Liver (tissue), 9 donors: ENCODE results near the gene PDZD8. TPM values are rescaled to one million over a fixed set of nuclear protein-coding genes. Genes with fewer than 3 reads are reported as not detected.

Experiments used
- DNase-seq: peaks from one replicate; pipeline ENCODE4 v3.0.0-alpha.2; 2017; ENCODE audit warnings: low spot score
- H3K27ac ChIP-seq, 2 donors: one replicate each; pipeline ENCODE4 v1.7.0; 2013; ENCODE audit warnings: inconsistent platforms in 2 of 2, low read length in 2 of 2, control low read depth in 1 of 2, low read depth in 1 of 2, mild to moderate bottlenecking in 1 of 2
- H3K27me3 ChIP-seq, 4 donors: one replicate each; pipeline versions ENCODE4 v1.6.1 to v1.7.0; 2013; ENCODE audit warnings: low read length in 3 of 4, inconsistent platforms in 1 of 4, mild to moderate bottlenecking in 1 of 4, moderate library complexity in 1 of 4; ENCODE audit not compliant: control insufficient read depth in 4 of 4, insufficient read depth in 4 of 4
- H3K36me3 ChIP-seq, 4 donors: one replicate each; pipeline versions ENCODE4 v1.6.1 to v1.7.0; 2013; ENCODE audit warnings: low read length in 3 of 4, mild to moderate bottlenecking in 3 of 4, low read depth in 1 of 4, moderate library complexity in 1 of 4; ENCODE audit not compliant: control insufficient read depth in 4 of 4, insufficient read depth in 3 of 4
- H3K4me1 ChIP-seq, 4 donors: one replicate each; pipeline versions ENCODE4 v1.6.1 to v1.7.0; 2013; ENCODE audit warnings: low read length in 3 of 4, mild to moderate bottlenecking in 3 of 4, moderate library complexity in 1 of 4; ENCODE audit not compliant: control insufficient read depth in 4 of 4, insufficient read depth in 4 of 4
- H3K4me3 ChIP-seq, 3 donors: one replicate each; pipeline versions ENCODE4 v1.6.1 to v1.7.0; 2013; ENCODE audit warnings: low read length in 3 of 3, control low read depth in 1 of 3, low read depth in 1 of 3, mild to moderate bottlenecking in 1 of 3
- H3K9ac ChIP-seq, 2 donors: one replicate each; pipeline ENCODE4 v1.7.0; 2013; ENCODE audit warnings: low read length in 2 of 2, mild to moderate bottlenecking in 2 of 2, moderate library complexity in 2 of 2, control low read depth in 1 of 2, low read depth in 1 of 2
- H3K9me3 ChIP-seq, 4 donors: one replicate each; pipeline versions ENCODE4 v1.6.1 to v1.7.0; 2013; ENCODE audit warnings: low read length in 3 of 4; ENCODE audit not compliant: control insufficient read depth in 4 of 4
- ATF3 ChIP-seq: IDR thresholded peaks from 2 replicates; pipeline ENCODE4 v1.6.1; 2016; ENCODE audit warnings: antibody characterized with exemption
- CTCF ChIP-seq: fragments of 150-350 bp; IDR thresholded peaks from 2 replicates; pipeline ENCODE4 v1.5.1; 2017; ENCODE audit warnings: improper control_type of control experiment, low read depth, low read length; ENCODE audit not compliant: missing input control
- EGR1 ChIP-seq, 2 donors: IDR thresholded peaks; 2 replicates each; pipeline ENCODE4 v1.6.1; 2016 to 2018; ENCODE audit warnings: antibody characterized with exemption in 2 of 2, low read depth in 2 of 2
- FOXA1 ChIP-seq: IDR thresholded peaks from 2 replicates; pipeline ENCODE4 v1.6.1; 2016; ENCODE audit warnings: antibody characterized with exemption
- FOXA2 ChIP-seq: IDR thresholded peaks from 2 replicates; pipeline ENCODE4 v1.6.1; 2016; ENCODE audit warnings: antibody characterized with exemption
- GABPA ChIP-seq, 2 donors: IDR thresholded peaks in 1 of 2; conservative IDR thresholded peaks in 1 of 2; 2 replicates each; pipeline ENCODE4 v1.6.1; 2016; ENCODE audit warnings: antibody characterized with exemption in 2 of 2, mild to moderate bottlenecking in 1 of 2, moderate library complexity in 1 of 2
- HNF4A ChIP-seq, 2 donors: conservative IDR thresholded peaks; 2 replicates each; pipeline ENCODE4 v1.6.1; 2016; ENCODE audit warnings: antibody characterized with exemption in 2 of 2, mild to moderate bottlenecking in 2 of 2
- HNF4G ChIP-seq: IDR thresholded peaks from 2 replicates; pipeline ENCODE4 v1.6.1; 2016; ENCODE audit warnings: antibody characterized with exemption
- JUND ChIP-seq, 2 donors: IDR thresholded peaks; 2 replicates each; pipeline ENCODE4 v1.6.1; 2016; ENCODE audit warnings: antibody characterized with exemption in 2 of 2
- MAX ChIP-seq: IDR thresholded peaks from 2 replicates; pipeline ENCODE4 v1.6.1; 2016; ENCODE audit warnings: antibody characterized with exemption
- NR2F2 ChIP-seq: IDR thresholded peaks from 2 replicates; pipeline ENCODE4 v1.6.1; 2016; ENCODE audit warnings: antibody characterized with exemption
- RAD21 ChIP-seq, 2 donors: IDR thresholded peaks; 2 replicates each; pipeline ENCODE4 v1.6.1; 2016; ENCODE audit warnings: antibody characterized with exemption in 2 of 2, mild to moderate bottlenecking in 2 of 2
- REST ChIP-seq: IDR thresholded peaks from 2 replicates; pipeline ENCODE4 v1.6.1; 2016; ENCODE audit warnings: antibody characterized with exemption, mild to moderate bottlenecking
- RXRA ChIP-seq, 2 donors: IDR thresholded peaks; 2 replicates each; pipeline ENCODE4 v1.6.1; 2017 to 2018; ENCODE audit warnings: antibody characterized with exemption in 2 of 2, mild to moderate bottlenecking in 1 of 2
- SP1 ChIP-seq: IDR thresholded peaks from 2 replicates; pipeline ENCODE4 v1.6.1; 2018; ENCODE audit warnings: antibody characterized with exemption, mild to moderate bottlenecking
- TAF1 ChIP-seq: conservative IDR thresholded peaks from 2 replicates; pipeline ENCODE4 v1.6.1; 2016; ENCODE audit warnings: antibody characterized with exemption, mild to moderate bottlenecking
- YY1 ChIP-seq: IDR thresholded peaks from 2 replicates; pipeline ENCODE4 v1.6.1; 2016; ENCODE audit warnings: antibody characterized with exemption, mild to moderate bottlenecking
- ZBTB33 ChIP-seq: IDR thresholded peaks from 2 replicates; pipeline ENCODE4 v1.6.1; 2016; ENCODE audit warnings: antibody characterized with exemption
- WGBS: extraction: QIAGEN DNeasy Blood & Tissue Kit; methylation state at CpG from one replicate; pipeline ENCODE4 v1.1.7; 2013; 5-methylcytosine and 5-hydroxymethylcytosine counted together
- polyA plus RNA-seq, 2 donors: library from polyadenylated mRNA; stranded (reverse) in 1 of 2; unstranded in 1 of 2; fragments of 200-250 nt in 1 of 2; fragments of >200 nt in 1 of 2; fragmentation: Nextera tagmentation in 1 of 2; extraction: Ambion mirVana in 1 of 2; gene quantifications; one replicate each; pipeline versions ENCODE4 v1.2.1 to v1.2.3, GENCODE V29; 2013 to 2015
- total RNA-seq, 2 donors: library from RNA; depleted of rRNA; stranded (reverse); fragments of >200 nt; gene quantifications; one replicate each; pipeline ENCODE4 v1.2.3, GENCODE V29; 2014
- donor health status: healthy.
- donor health status: healthy.
- donor health status: healthy.
- donor health status: healthy.
- donor health status: healthy.

PDZD8 gene
- total and polyA plus RNA-seq, 4 donors: 9.3 to 38.9 (median 15.1) TPM

- Histone ChIP-seq H3K36me3 (peaks cover 0 to 2% (median 0%) of the 10 kb centered on the region in 4 donors), H3K9ac (no peak overlapping the region), H3K27me3 (no peaks in the 10 kb centered on the region), H3K9me3 (no peaks in the 10 kb centered on the region), H3K27ac (no peak overlapping the region), H3K4me3 (no peak overlapping the region), H3K4me1 (peaks cover 0 to 22% (median 4%) of the 10 kb centered on the region in 4 donors)
- no peak for DNase-seq
- no peak for TF ChIP-seq TAF1
- TF ChIP-seq FOXA2: no peak
- no peak for TF ChIP-seq NR2F2
- no peak for TF ChIP-seq RXRA (IDR thresholded peaks at IDR 0.05)
Measured at GRCh38 chr10:117334926-117335325, 40.3 kb downstream of the PDZD8 start.

- Histone ChIP-seq H3K4me1 (peaks cover 0 to 14% (median 0%) of the 10 kb centered on the region in 4 donors), H3K27me3 (no peaks in the 10 kb centered on the region), H3K27ac (no peak overlapping the region), H3K36me3 (peaks cover 0 to 2% (median 0%) of the 10 kb centered on the region in 4 donors), H3K9me3 (no peaks in the 10 kb centered on the region), H3K4me3 (no peak overlapping the region), H3K9ac (no peak overlapping the region)
- no peak for DNase-seq
- over 99% methylated on average over 2 of the region's 2 CpGs for WGBS
- TF ChIP-seq FOXA2 (no peak), CTCF (no peak), SP1 (no peak), JUND (IDR thresholded peaks at IDR 0.05) (no peak), ATF3 (no peak)
Measured at GRCh38 chr10:117334066-117334465, 41.2 kb downstream of the PDZD8 start.

- Histone ChIP-seq H3K27me3 (no peaks in the 10 kb centered on the region), H3K4me1 (peaks cover 0 to 12% (median 5%) of the 10 kb centered on the region in 4 donors), H3K36me3 (peaks cover 0 to 7% (median 0%) of the 10 kb centered on the region in 4 donors), H3K9me3 (no peaks in the 10 kb centered on the region), H3K27ac (no peak overlapping the region), H3K4me3 (no peak overlapping the region), H3K9ac (no peak overlapping the region)
- TF ChIP-seq REST: no peak
- TF ChIP-seq EGR1 (IDR thresholded peaks at IDR 0.05; ENCODE audit: low read depth in 2 of 2): no peak
- no peak for TF ChIP-seq FOXA2
- TF ChIP-seq RAD21 (IDR thresholded peaks at IDR 0.05): no peak
- TF ChIP-seq ATF3: no peak
- no peak for TF ChIP-seq JUND (IDR thresholded peaks at IDR 0.05)
- TF ChIP-seq SP1: no peak
- no peak for TF ChIP-seq HNF4G
- TF ChIP-seq MAX: no peak
- no peak for TF ChIP-seq NR2F2
- no peak for TF ChIP-seq CTCF
- no peak for TF ChIP-seq FOXA1
- TF ChIP-seq HNF4A (conservative IDR thresholded peaks at IDR 0.05): no peak
- TF ChIP-seq RXRA (IDR thresholded peaks at IDR 0.05): no peak
- TF ChIP-seq TAF1: no peak
- no peak for TF ChIP-seq YY1
- TF ChIP-seq GABPA (IDR thresholded peaks at IDR 0.05 in 1 of 2, conservative IDR thresholded peaks at IDR 0.05 in 1 of 2): no peak
- no peak for TF ChIP-seq ZBTB33
- DNase-seq: no peak
Measured at GRCh38 chr10:117327262-117327661, 48.0 kb downstream of the PDZD8 start.
